Loucy (cell line): Measurements from ENCODE around the gene UBE2Z.

ENCODE experiments used
- H2AFZ ChIP-seq: fragments of 200-600 bp; sonication (generic); 2 replicates; pipeline ENCODE4 v1.6.0; 2016; ENCODE audit warnings: antibody characterized with exemption, mild to moderate bottlenecking, low read length, moderate library complexity
- H3F3A ChIP-seq: fragments of 200-600 bp; 2 replicates; pipeline ENCODE4 v1.6.0; 2016; ENCODE audit warnings: antibody characterized with exemption, low read depth, mild to moderate bottlenecking
- H3K27me3 ChIP-seq: fragments of 200-600 bp; sonication (generic); 2 replicates; pipeline ENCODE4 v1.6.1; 2014; ENCODE audit warnings: low read length, mild to moderate bottlenecking; ENCODE audit not compliant: insufficient read depth, poor library complexity, severe bottlenecking
- H3K36me3 ChIP-seq: fragments of 200-600 bp; sonication (generic); 2 replicates; pipeline ENCODE4 v1.6.1; 2016; ENCODE audit warnings: low read length; ENCODE audit not compliant: insufficient read depth
- H3K4me1 ChIP-seq: fragments of 200-600 bp; sonication (generic); 2 replicates; pipeline ENCODE4 v1.5.1; 2014; ENCODE audit warnings: low read length, mild to moderate bottlenecking; ENCODE audit not compliant: insufficient read depth, poor library complexity, severe bottlenecking
- H3K4me2 ChIP-seq: fragments of 200-600 bp; sonication (generic); 2 replicates; pipeline ENCODE4 v1.6.0; 2014; ENCODE audit warnings: antibody characterized with exemption, low read length, low read depth, mild to moderate bottlenecking; ENCODE audit not compliant: poor library complexity, severe bottlenecking
- H3K4me3 ChIP-seq: fragments of 200-600 bp; sonication (generic); 2 replicates; pipeline ENCODE4 v1.5.1; 2014; ENCODE audit warnings: low read length, mild to moderate bottlenecking, mixed read lengths; ENCODE audit not compliant: poor library complexity, severe bottlenecking
- H3K79me2 ChIP-seq: fragments of 200-600 bp; sonication (generic); 2 replicates; pipeline ENCODE4 v1.6.1; 2014; ENCODE audit warnings: low read length; ENCODE audit not compliant: insufficient read depth
- H3K9ac ChIP-seq: fragments of 200-600 bp; sonication (generic); 2 replicates; pipeline ENCODE4 v1.6.0; 2014; ENCODE audit warnings: mild to moderate bottlenecking, low read depth, low read length, moderate library complexity; ENCODE audit not compliant: poor library complexity, severe bottlenecking
- H3K9me2 ChIP-seq: fragments of 200-600 bp; sonication (generic); replicated peaks from 2 replicates; pipeline ENCODE4 v1.6.1; 2016; ENCODE audit warnings: low read depth, low read length, mixed read lengths
- H3K9me3 ChIP-seq: fragments of 200-600 bp; sonication (generic); 2 replicates; pipeline ENCODE4 v1.6.1; 2014; ENCODE audit warnings: mild to moderate bottlenecking, antibody characterized with exemption, low read length, low read depth; ENCODE audit not compliant: insufficient read depth
- H4K20me1 ChIP-seq: fragments of 200-600 bp; sonication (generic); 2 replicates; pipeline ENCODE4 v1.6.0; 2014; ENCODE audit warnings: antibody characterized with exemption, low read length, mild to moderate bottlenecking; ENCODE audit not compliant: insufficient read depth, poor library complexity, severe bottlenecking
- EZH2phosphoT487 ChIP-seq: fragments of 200-600 bp; IDR thresholded peaks from 2 replicates; pipeline ENCODE4 v1.6.1; 2018; ENCODE audit warnings: antibody characterized with exemption, mild to moderate bottlenecking, moderate library complexity, borderline replicate concordance
- TF ChIP-seq, protein P1 (sequence below): fragments of 200-600 bp; sonication (generic); conservative IDR thresholded peaks from 2 replicates; pipeline ENCODE4 v1.5.1; 2014; ENCODE audit warnings: mild to moderate bottlenecking, antibody characterized with exemption, low read length

Gene UBE2Z

GRCh38 chr17:48907713-48908046 lies 527 bp upstream of the UBE2Z start:
- Histone ChIP-seq H3K4me2 (peak overlapping the region; percentile 94), H3K79me2 (peaks cover 50% of the 10 kb centered on the region), H3K4me1 (peaks cover 38% of the 10 kb centered on the region), H3K36me3 (peaks cover 12% of the 10 kb centered on the region; the same call in 1 of the 2 replicates), H3K9me2 (no peaks in the 10 kb centered on the region), H3F3A (no peaks in the 10 kb centered on the region), H3K9ac (peak overlapping the region; percentile 80), H3K9me3 (no peaks in the 10 kb centered on the region), H3K4me3 (peak overlapping the region; percentile 92), H2AFZ (peak overlapping the region; percentile 78), H3K27me3 (no peaks in the 10 kb centered on the region), H4K20me1 (peaks cover 37% of the 10 kb centered on the region)
- TF ChIP-seq, protein P1, sequence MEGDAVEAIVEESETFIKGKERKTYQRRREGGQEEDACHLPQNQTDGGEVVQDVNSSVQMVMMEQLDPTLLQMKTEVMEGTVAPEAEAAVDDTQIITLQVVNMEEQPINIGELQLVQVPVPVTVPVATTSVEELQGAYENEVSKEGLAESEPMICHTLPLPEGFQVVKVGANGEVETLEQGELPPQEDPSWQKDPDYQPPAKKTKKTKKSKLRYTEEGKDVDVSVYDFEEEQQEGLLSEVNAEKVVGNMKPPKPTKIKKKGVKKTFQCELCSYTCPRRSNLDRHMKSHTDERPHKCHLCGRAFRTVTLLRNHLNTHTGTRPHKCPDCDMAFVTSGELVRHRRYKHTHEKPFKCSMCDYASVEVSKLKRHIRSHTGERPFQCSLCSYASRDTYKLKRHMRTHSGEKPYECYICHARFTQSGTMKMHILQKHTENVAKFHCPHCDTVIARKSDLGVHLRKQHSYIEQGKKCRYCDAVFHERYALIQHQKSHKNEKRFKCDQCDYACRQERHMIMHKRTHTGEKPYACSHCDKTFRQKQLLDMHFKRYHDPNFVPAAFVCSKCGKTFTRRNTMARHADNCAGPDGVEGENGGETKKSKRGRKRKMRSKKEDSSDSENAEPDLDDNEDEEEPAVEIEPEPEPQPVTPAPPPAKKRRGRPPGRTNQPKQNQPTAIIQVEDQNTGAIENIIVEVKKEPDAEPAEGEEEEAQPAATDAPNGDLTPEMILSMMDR, result no peak
- no peak for TF ChIP-seq EZH2phosphoT487

DNA sequence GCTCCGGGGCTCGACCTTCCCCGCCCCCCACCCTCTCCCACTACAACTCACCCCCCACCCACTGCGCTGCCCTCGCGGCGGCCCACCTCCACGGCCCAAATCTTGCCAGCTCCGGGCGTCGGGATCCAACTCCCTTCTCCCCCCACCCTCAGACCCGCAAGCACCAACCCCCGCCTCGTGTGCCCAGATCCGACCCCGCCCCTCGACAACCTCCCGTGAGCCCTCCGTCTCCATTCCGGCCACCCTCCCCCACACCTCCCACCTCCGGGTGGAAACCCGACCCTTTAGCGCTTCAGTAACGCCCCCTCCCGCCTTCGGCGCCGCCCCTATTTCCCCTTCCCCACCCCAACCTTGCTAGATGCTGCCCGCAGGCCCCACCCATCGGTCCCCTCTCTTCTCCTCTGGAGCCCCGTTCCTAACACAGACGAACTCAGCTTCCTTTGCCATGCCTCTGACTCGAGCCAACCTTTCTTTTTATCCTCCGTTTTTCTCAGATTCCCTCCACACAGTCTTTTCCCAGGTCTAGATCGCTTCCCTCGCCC lies 717 bp downstream of the UBE2Z start:
- Histone ChIP-seq H3K9me2 (no peaks in the 10 kb centered on the region), H4K20me1 (peaks cover 49% of the 10 kb centered on the region), H3K79me2 (peaks cover 63% of the 10 kb centered on the region), H3K4me3 (peak overlapping the region; percentile 92), H3K9ac (peak overlapping the region; percentile 80), H3K9me3 (no peaks in the 10 kb centered on the region), H3K27me3 (no peaks in the 10 kb centered on the region), H2AFZ (no peak overlapping the region; the same call in 1 of the 2 replicates), H3F3A (no peaks in the 10 kb centered on the region), H3K4me1 (peaks cover 47% of the 10 kb centered on the region), H3K36me3 (peaks cover 23% of the 10 kb centered on the region; the same call in 1 of the 2 replicates), H3K4me2 (peak overlapping the region; percentile 98)
- TF ChIP-seq EZH2phosphoT487, result no peak
- TF ChIP-seq, protein P1, result no peak

DNA sequence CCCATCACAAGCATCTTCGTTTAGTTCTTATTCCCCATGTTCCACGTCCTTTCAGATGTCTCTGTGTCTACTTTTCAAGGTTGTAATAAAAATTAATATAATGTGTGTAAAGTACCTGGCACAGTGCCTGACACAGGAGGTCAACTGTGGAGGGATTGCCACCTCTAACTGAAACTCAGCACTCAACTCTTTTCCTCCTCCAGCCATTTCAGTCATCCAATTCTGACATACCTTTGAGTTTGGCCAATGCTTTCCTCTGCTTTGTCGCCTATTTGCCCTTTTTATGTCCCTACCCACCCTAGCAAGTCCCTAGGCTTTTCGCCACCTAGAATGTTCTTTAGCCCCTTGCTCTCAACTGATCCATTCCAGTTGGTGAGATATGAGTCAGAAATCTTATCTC lies 1.6 kb downstream of the UBE2Z start:
- Histone ChIP-seq H3K79me2 (peaks cover 71% of the 10 kb centered on the region), H3K36me3 (peaks cover 28% of the 10 kb centered on the region; the same call in 1 of the 2 replicates), H3F3A (no peaks in the 10 kb centered on the region), H3K4me1 (peaks cover 52% of the 10 kb centered on the region), H3K27me3 (no peaks in the 10 kb centered on the region), H4K20me1 (peaks cover 56% of the 10 kb centered on the region), H2AFZ (no peak overlapping the region), H3K9me3 (no peaks in the 10 kb centered on the region), H3K4me2 (peak overlapping the region; percentile 98), H3K4me3 (peak overlapping the region; percentile 92), H3K9me2 (no peaks in the 10 kb centered on the region), H3K9ac (peak overlapping the region; percentile 80)
- no peak for TF ChIP-seq EZH2phosphoT487
- TF ChIP-seq, protein P1, result no peak
